Measurements from ENCODE around the gene SOAT2. TPM values are rescaled to one million over a fixed set of nuclear protein-coding genes. Genes with fewer than 3 reads are reported as not detected.

SOAT2 gene
- total and polyA plus RNA-seq, 2 of the 4 experiments (the other 2 are of a cell fraction), result 0.18 to 0.39 TPM

DNA sequence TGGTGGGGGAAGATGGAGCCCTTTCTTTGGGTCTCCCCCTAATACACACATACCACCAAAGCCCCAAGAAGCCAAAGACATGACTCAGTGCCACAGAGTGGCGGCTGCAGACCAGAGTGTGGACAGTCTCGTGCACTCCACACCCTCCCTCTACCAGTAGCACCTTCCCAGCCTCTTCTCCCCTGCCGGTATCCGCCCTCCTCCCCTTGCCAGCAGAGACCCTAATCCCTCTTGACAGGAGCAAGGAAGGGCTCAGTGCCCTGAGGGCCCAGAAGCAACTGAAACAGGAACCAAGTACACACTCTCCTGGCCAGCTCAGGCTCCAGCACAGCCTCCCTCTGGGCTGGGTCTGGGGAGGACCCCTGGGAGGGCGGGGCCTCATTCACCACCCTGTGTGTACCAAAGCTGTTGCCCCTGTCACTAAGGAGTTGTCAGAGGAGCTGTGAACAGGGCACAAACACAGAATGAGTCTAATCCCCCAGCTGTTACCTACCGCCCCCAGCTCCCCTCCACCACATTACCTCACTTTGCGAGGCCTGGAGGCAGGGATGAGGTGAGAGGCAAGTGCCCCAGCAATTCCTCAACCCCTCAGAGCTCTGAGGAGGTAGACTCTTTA, 32.3 kb upstream of the SOAT2 start:
- no peak overlapping the region for H3K4me2 ChIP-seq (ENCODE audit: low read depth, low read length)

More for the DNA sequence above, 32.3 kb upstream of the SOAT2 start:
- in situ Hi-C loops (cut with MboI; ENCODE audit: low sequenced_read_pairs), result no loop called here
- CTCF ChIA-PET, result interaction anchor here (1.2 kb wide), 1 partner anchor 28 kb away, joined by 5 read pairs; no protein-coding TSS in a partner anchor
- no peak overlapping the region for H3K18ac ChIP-seq (ENCODE audit: low read depth, low read length)
- H3K27me3 ChIP-seq (ENCODE audit: control insufficient read depth, insufficient read depth, low read length), result no peaks in the 10 kb centered on the region
- H3K4me3 ChIP-seq (ENCODE audit: insufficient read depth, low read depth, low read length), result no peak overlapping the region
- 0 out of 2 replicates have a peak overlapping the region, but pooled peaks have one; percentile 18 for H2BK20ac ChIP-seq (ENCODE audit: low read depth, low read length)
- WGBS, 2 experiments (ENCODE audit: extremely low coverage in 2 of 2, insufficient read length in 1 of 2), result 83% methylated on average over 1 of the region's 7 CpGs; no CpG with 5 or more reads in 1 of the 2 experiments
- H2AK5ac ChIP-seq (ENCODE audit: low read depth, low read length), result peak overlapping the region; percentile 83; the same call in 1 of the 2 replicates
- no peak for DNase-seq
- peak overlapping the region in 1 of 2 experiments; percentile 40; a peak in 1 of 4 replicates for H4K8ac ChIP-seq (ENCODE audit: low read depth in 2 of 2, low read length in 2 of 2)
- intact Hi-C loops (cut with micrococcal nuclease), result no loop called here
- peak overlapping the region; percentile 34 for H2BK5ac ChIP-seq (ENCODE audit: low read depth, low read length, poor library complexity, severe bottlenecking)
- BruUV-seq (replicated peaks), result no TSS peak
- peaks cover 30% of the 10 kb centered on the region for H3K36me3 ChIP-seq (ENCODE audit: control insufficient read depth, insufficient read depth, low read length)
- peak overlapping the region; percentile 84 for H2AK9ac ChIP-seq (replicated peaks; ENCODE audit: low read depth, low read length, poor library complexity)
- H3K56ac ChIP-seq (ENCODE audit: extremely low read depth, insufficient read depth, low read length), result no peak overlapping the region
- TF ChIP-seq CTCF (conservative IDR thresholded peaks at IDR 0.05; ENCODE audit: low read depth, low read length), result no peak
- no peak for TF ChIP-seq FOS (IDR thresholded peaks at IDR 0.05; ENCODE audit: low read depth, low read length)
- no peak for TF ChIP-seq RCOR1 (IDR thresholded peaks at IDR 0.05; ENCODE audit: insufficient replicate concordance, low read length)
- TF ChIP-seq BHLHE40 (IDR thresholded peaks at IDR 0.05; ENCODE audit: low read depth, low read length), result peak; percentile 82
- no peak for TF ChIP-seq RAD21 (IDR thresholded peaks at IDR 0.05; ENCODE audit: low read length)
- no peak for TF ChIP-seq MXI1 (IDR thresholded peaks at IDR 0.05; ENCODE audit: borderline replicate concordance, low read depth, low read length)
- peaks cover 17 to 63% of the 10 kb centered on the region in 2 experiments; a peak in 3 of 4 replicates for H3K79me1 ChIP-seq (ENCODE audit: low read depth in 1 of 2, low read length in 2 of 2)
- peak; percentile 12; the same call in 1 of the 2 replicates for ATAC-seq (ENCODE audit: low read depth)
- H3K9me3 ChIP-seq (ENCODE audit: control insufficient read depth, insufficient read depth, low read length), result no peaks in the 10 kb centered on the region
- no peak overlapping the region; the same call in 1 of the 2 replicates for H4K5ac ChIP-seq (ENCODE audit: low read depth, low read length)
- H2BK120ac ChIP-seq (ENCODE audit: low read depth, low read length), result peak overlapping the region; percentile 53; the same call in 1 of the 2 replicates
- peak overlapping the region; percentile 29 for H2AFZ ChIP-seq (replicated peaks; ENCODE audit: low read length, poor library complexity)
- H3K9me1 ChIP-seq (ENCODE audit: insufficient read depth, low read length), result peaks cover 15% of the 10 kb centered on the region
- peaks cover 29% of the 10 kb centered on the region for H3K4me1 ChIP-seq (ENCODE audit: control insufficient read depth, insufficient read depth, low read length)
- peak overlapping the region; percentile 47; the same call in 1 of the 2 replicates for H4K91ac ChIP-seq (ENCODE audit: insufficient read depth, low read depth, low read length)
- no peak overlapping the region; the same call in 1 of the 2 replicates for H3K27ac ChIP-seq (ENCODE audit: insufficient read depth, low read length)
- peak overlapping the region; percentile 68 for H3K4ac ChIP-seq (ENCODE audit: low read depth, low read length)
- peak overlapping the region; percentile 78 for H3K14ac ChIP-seq (replicated peaks; ENCODE audit: low read depth, low read length)
- POLR2A ChIA-PET (ENCODE audit: unreplicated experiment), result interaction anchor here (1.1 kb wide), 1 partner anchor 8 kb away, joined by 3 read pairs; no protein-coding TSS in a partner anchor
- dilution Hi-C loops (cut with HindIII; ENCODE audit: low sequenced_read_pairs, unreplicated experiment), result no loop called here
- peak overlapping the region; percentile 15; the same call in 1 of the 2 replicates for H3K23ac ChIP-seq (ENCODE audit: low read depth, low read length)
- no peaks in the 10 kb centered on the region for H4K20me1 ChIP-seq (ENCODE audit: insufficient read depth, low read length)
- H3K9ac ChIP-seq (ENCODE audit: low read depth, low read length), result no peak overlapping the region
- peak overlapping the region; percentile 49; the same call in 1 of the 3 replicates for H2BK15ac ChIP-seq (ENCODE audit: low read depth, low read length)
